Measurements from ENCODE around the gene COX11. TPM values are rescaled to one million over a fixed set of nuclear protein-coding genes. Genes with fewer than 3 reads are reported as not detected.

COX11 gene
- total RNA-seq, 1 donor from 2014 or later = 68.7 TPM

DNA sequence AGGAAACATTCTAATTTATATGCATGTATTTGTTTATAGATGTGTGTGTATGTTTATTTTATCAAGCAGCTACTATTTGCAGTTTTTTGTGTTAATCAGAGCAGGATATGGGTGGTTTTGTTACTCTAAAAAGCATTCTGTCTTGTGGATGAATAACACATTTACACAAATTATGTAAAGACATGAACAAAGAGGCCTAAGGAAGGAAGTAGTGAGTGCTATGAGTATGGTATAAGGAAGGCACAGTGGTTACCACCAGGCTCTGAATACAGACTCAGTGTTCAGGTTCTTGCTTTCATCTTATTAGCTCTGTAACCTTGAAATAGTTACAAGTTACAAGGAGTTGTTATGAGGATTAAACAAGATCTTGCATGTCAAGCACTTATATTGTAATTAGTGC lies 34.0 kb upstream of the COX11 start:
- Mint-ChIP-seq H3K36me3 (peaks cover 8% of the 10 kb centered on the region), H3K4me1 (no peaks in the 10 kb centered on the region), H3K4me3 (no peak overlapping the region), H3K27ac (no peak overlapping the region), H3K27me3 (ENCODE audit: insufficient read depth, low read depth) (no peaks in the 10 kb centered on the region), H3K9me3 (no peaks in the 10 kb centered on the region)
- H3K27me3 ChIP-seq = no peaks in the 10 kb centered on the region
- H3K9ac ChIP-seq = no peak overlapping the region
- H3K79me2 ChIP-seq (ENCODE audit: low read depth) = no peaks in the 10 kb centered on the region
- no peaks in the 10 kb centered on the region for H4K20me1 ChIP-seq (ENCODE audit: low read depth)
- H3K36me3 ChIP-seq = no peaks in the 10 kb centered on the region
- no peaks in the 10 kb centered on the region for H3F3A ChIP-seq (ENCODE audit: low read depth)
- H3K4me1 ChIP-seq = no peaks in the 10 kb centered on the region
- no peak overlapping the region for H3K27ac ChIP-seq
- H3K4me2 ChIP-seq = no peak overlapping the region
- H3K9me3 ChIP-seq (ENCODE audit: low read depth) = no peaks in the 10 kb centered on the region
- no peak for DNase-seq (ENCODE audit: low spot score)
- TF ChIP-seq, protein P1, sequence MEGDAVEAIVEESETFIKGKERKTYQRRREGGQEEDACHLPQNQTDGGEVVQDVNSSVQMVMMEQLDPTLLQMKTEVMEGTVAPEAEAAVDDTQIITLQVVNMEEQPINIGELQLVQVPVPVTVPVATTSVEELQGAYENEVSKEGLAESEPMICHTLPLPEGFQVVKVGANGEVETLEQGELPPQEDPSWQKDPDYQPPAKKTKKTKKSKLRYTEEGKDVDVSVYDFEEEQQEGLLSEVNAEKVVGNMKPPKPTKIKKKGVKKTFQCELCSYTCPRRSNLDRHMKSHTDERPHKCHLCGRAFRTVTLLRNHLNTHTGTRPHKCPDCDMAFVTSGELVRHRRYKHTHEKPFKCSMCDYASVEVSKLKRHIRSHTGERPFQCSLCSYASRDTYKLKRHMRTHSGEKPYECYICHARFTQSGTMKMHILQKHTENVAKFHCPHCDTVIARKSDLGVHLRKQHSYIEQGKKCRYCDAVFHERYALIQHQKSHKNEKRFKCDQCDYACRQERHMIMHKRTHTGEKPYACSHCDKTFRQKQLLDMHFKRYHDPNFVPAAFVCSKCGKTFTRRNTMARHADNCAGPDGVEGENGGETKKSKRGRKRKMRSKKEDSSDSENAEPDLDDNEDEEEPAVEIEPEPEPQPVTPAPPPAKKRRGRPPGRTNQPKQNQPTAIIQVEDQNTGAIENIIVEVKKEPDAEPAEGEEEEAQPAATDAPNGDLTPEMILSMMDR (IDR thresholded peaks at IDR 0.05) = no peak
- no peak for TF ChIP-seq EZH2 (IDR thresholded peaks at IDR 0.05)
- no peak overlapping the region for H2AFZ ChIP-seq (replicated peaks)
- no peak overlapping the region for H3K4me3 ChIP-seq

GRCh38 chr17:54996441-54996840 lies 28.0 kb upstream of the COX11 start:
- Histone ChIP-seq H2AFZ (replicated peaks) (no peak overlapping the region), H3K36me3 (peaks cover under 1% of the 10 kb centered on the region), H3K9ac (no peak overlapping the region), H3F3A (ENCODE audit: low read depth) (no peaks in the 10 kb centered on the region), H3K27me3 (no peaks in the 10 kb centered on the region), H4K20me1 (ENCODE audit: low read depth) (no peaks in the 10 kb centered on the region), H3K79me2 (ENCODE audit: low read depth) (no peaks in the 10 kb centered on the region), H3K27ac (no peak overlapping the region), H3K9me3 (ENCODE audit: low read depth) (no peaks in the 10 kb centered on the region), H3K4me1 (no peaks in the 10 kb centered on the region), H3K4me2 (no peak overlapping the region), H3K4me3 (no peak overlapping the region)
- Mint-ChIP-seq H3K9me3 (no peaks in the 10 kb centered on the region), H3K4me1 (no peaks in the 10 kb centered on the region), H3K4me3 (no peak overlapping the region), H3K27me3 (ENCODE audit: insufficient read depth, low read depth) (no peaks in the 10 kb centered on the region), H3K36me3 (no peaks in the 10 kb centered on the region), H3K27ac (no peak overlapping the region)
- DNase-seq (ENCODE audit: low spot score) = no peak
- TF ChIP-seq EZH2phosphoT487 (IDR thresholded peaks at IDR 0.05) (no peak), EZH2 (IDR thresholded peaks at IDR 0.05) (no peak)
- TF ChIP-seq, protein P1 (IDR thresholded peaks at IDR 0.05) = no peak

DNA sequence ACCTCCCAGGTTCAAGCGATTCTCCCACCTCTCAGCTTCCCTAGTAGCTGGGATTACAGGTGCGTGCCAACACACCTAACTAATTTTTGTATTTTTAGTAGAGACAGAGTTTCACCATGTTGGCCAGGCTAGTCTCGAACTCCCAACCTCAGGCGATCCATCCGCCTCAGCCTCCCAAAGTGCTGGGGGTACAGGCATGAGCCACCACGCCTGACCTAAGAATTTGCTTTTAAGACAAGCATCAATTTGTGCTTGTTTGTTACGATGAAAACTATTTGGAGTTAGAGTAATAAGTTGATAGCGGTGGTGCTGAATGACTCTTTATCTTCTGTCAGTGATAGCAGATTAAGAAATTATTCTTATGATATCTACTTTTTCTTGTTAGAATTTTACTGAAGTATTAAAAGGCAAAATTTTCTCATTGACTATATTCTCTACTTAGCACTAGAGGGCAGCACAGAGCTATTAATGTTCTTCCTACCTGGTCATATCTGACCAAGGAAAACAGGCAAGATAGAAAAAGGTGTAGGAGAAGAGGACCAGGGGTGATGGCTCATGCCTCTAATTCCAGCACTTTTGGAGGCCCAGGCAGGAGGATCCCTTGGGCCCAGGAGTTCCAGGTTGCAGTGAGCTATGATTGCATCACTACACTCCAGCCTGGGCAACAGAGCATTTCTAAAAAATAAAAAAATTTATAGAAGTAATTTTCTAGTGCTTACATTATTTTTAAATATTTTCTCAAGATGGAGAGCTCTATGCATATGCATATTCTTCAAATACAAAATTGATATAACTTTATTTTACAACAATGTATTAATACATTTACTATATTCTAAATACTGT lies 24.6 kb upstream of the COX11 start:
- Histone ChIP-seq H3K4me1 (no peaks in the 10 kb centered on the region), H3K79me2 (ENCODE audit: low read depth) (no peaks in the 10 kb centered on the region), H3K9me3 (ENCODE audit: low read depth) (no peaks in the 10 kb centered on the region), H3K36me3 (peaks cover 5% of the 10 kb centered on the region), H4K20me1 (ENCODE audit: low read depth) (no peaks in the 10 kb centered on the region), H2AFZ (replicated peaks) (no peak overlapping the region), H3K27ac (no peak overlapping the region), H3F3A (ENCODE audit: low read depth) (no peaks in the 10 kb centered on the region), H3K4me3 (no peak overlapping the region), H3K27me3 (no peaks in the 10 kb centered on the region), H3K9ac (no peak overlapping the region), H3K4me2 (no peak overlapping the region)
- Mint-ChIP-seq H3K9me3 (no peaks in the 10 kb centered on the region), H3K27me3 (ENCODE audit: insufficient read depth, low read depth) (no peaks in the 10 kb centered on the region), H3K27ac (no peak overlapping the region), H3K36me3 (no peaks in the 10 kb centered on the region), H3K4me1 (peaks cover 4% of the 10 kb centered on the region), H3K4me3 (no peak overlapping the region)
- peak; percentile 63 for DNase-seq (ENCODE audit: low spot score)
- TF ChIP-seq EZH2 (IDR thresholded peaks at IDR 0.05) (no peak), EZH2phosphoT487 (IDR thresholded peaks at IDR 0.05) (no peak)
- TF ChIP-seq, protein P1 (IDR thresholded peaks at IDR 0.05) = peak; percentile 78

Measured in neural progenitor cell (in vitro differentiated cells).